GM20431 (cell line): ENCODE data around the gene DOLK.
"Not testable (repeated sequence)": the region's sequence is repeated elsewhere in the genome, so short reads cannot be mapped to it uniquely, and the experiment has no call there.

Experiments used
- in situ Hi-C: fragments of 300-500 bp; cut with MseI, MboI; formaldehyde crosslinking; loops from one replicate; pipeline ENCODE4 v1.15.0; 2020; ENCODE audit warnings: low sequenced_read_pairs; ENCODE audit not compliant: unreplicated experiment

The DOLK gene

DNA sequence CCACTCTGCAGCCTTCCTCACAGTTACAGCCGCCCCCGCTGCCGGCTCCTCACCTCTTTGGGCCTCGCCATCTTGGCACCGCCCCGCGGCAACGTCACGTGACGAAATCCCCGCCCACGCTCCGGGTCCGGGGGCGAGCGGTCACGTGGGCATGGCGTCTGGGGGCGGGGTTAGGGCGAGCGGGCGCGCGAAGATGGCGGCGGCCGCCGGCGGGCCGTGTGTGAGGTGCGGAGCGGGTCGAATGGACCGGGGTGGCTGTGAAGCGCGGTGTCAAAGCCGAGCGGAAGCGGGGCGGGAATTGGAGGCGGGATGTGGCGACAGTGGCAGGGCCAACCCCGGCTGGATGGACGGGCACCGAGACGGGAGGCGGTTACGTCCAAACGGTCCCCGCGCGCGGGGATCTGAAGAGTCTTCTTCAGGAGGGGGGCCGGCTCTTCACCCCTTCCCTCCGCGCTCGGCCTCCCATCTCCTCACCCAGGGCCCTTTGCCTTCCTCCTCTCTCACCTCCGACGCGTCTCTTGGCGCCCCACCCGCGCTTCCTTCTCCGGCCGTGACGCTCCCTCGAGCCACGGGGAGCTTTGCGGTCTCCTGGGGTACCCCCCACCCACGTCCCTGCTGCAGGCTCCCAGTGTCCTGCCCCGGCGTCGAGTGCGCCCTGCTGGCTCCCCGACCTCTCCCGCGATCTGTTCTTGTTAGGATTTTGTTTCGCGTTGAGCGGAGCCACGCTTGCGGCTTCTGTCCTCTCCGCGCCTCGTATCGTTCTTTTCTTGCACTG lies at the start of gene DOLK, which contains the start of gene NUP188:
TSS of gene DOLK (minus strand) at position 77 of the 775 bp plus-strand sequence. CDS start 300 bp downstream, outside the sequence.
TSS of gene NUP188 (plus strand) at position 173 of the 775 bp plus-strand sequence. CDS start at position 194, 21 bp downstream.
- in situ Hi-C loops = no loop called here

DNA sequence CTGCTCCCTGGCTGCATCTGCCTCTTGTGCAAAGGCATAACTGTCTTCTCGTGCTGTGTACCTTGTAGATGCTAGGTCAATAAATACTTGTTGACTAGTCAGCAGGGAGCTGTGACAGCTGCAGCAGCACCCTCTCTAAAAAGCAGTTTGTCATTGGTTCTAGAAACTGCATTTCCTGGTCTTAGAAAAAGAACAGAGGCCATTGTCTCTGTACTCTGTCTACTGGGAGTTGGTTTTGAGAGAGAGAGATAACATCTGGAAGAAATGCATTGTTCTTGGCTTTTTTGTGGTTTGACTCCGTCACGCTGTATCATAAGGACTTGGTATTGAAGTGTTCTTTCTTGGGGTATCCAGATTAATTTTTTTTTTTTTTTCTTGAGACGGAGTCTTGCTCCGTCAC lies 48.4 kb upstream of the DOLK start:
- in situ Hi-C loops = no loop called here

GRCh38 chr9:128992995-128993394 lies 45.6 kb upstream of the DOLK start:
- in situ Hi-C loops = no loop called here

- in situ Hi-C loops = no loop called here
Observed at GRCh38 chr9:128987805-128988204, 40.4 kb upstream of the DOLK start.

DNA sequence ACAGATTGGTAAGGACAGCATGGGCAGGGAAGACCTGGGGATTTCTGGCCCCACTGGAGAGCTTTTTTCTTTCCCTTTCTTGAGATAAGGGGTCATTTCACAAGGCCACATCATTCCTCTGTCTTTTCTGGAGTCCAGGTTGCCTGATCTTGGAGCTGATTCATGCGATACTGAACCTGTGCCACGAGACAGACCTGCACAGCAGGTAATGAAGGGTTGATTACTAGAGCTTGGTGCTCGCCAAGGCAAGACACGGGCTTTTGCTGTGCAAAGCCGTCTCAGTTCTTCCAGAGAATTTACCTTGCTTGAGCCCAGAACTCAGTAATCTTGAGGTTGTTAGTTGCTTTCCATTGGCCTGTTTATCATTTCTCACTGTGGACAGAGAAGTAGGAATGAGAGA lies 39.3 kb upstream of the DOLK start:
- in situ Hi-C loops = no loop called here

GRCh38 chr9:128983536-128983935 lies 36.1 kb upstream of the DOLK start:
- in situ Hi-C loops = no loop called here

DNA sequence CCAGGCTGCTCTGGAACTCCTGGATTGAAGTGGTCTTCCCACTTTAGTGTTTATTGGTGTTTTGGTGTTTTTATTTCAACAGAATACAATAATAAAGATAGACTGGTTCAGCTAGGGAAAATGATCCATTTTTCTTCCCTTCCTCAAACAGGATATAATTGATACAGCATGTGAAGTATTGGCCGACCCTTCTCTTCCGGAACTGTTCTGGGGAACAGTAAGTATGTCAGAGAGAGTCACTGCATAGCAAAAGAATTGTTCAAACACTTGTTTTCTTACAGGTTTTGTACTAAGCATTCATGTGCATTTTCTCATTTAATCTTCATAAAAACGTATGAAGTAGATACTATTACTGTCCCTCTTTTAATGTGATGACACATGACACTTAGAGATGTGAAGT lies 31.7 kb upstream of the DOLK start:
- in situ Hi-C loops = no loop called here

GRCh38 chr9:128972956-128973355 lies 25.6 kb upstream of the DOLK start:
- in situ Hi-C loops = no loop called here

DNA sequence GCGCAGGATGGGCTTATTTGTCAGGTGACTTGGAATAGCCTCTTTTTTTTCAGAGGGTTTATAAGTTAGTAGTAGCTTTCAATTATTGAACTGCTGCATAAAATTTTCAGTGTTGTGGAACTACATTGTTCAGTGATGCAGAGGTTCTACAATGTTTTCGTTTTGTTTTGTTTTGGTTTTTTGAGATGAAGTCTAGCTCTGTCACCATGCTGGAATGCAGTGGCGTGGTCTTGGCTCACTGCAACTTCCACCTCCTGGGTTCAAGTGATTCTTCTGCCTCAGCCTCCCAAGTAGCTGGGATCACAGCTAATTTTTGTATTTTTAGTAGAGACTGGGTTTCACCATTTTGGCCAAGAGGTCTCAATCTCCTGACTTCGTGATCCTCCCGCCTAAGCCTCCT lies 22.1 kb upstream of the DOLK start:
- in situ Hi-C loops = no loop called here

GRCh38 chr9:128961403-128961802 lies 14.0 kb upstream of the DOLK start:
- in situ Hi-C loops = not testable (repeated sequence)

- in situ Hi-C loops = no loop called here
Observed at GRCh38 chr9:128947277-128947526, 201 bp downstream of the DOLK start.

- in situ Hi-C loops = no loop called here
Observed at GRCh38 chr9:128946571-128947276, 679 bp downstream of the DOLK start.

DNA sequence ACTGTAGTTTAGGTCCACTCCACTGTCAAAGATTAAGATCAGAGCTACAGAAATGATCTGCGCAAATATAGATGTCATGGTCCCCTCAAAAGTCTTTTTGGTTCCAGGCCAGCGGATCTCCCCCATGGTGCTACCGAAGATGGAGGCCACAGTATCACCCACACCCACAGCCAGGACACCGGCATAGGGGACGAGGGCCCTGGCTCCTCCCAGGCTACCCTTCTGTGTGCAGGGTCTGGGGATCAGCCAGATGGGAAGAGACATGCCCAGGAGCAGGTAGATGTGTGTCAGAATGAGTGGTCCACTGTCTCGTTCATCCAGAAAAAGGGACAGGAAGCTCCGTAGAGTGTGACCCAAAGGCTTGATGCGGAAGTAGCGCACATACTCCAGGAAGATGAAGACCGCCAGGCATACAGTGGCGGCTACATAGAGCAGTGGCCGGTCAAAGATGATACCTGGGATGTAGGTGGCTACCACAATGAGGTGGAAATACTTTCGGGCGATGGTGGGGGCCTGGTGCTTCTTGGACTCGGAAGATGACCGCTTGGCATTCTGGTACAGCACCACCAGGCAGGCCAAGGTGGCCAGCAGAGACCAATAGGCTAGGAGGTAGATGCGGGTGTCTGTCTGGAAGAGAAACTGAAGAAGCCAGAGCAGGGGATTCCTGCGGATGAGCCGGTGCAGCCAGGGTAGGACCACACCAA lies 1.5 kb downstream of the DOLK start:
- in situ Hi-C loops = no loop called here

DNA sequence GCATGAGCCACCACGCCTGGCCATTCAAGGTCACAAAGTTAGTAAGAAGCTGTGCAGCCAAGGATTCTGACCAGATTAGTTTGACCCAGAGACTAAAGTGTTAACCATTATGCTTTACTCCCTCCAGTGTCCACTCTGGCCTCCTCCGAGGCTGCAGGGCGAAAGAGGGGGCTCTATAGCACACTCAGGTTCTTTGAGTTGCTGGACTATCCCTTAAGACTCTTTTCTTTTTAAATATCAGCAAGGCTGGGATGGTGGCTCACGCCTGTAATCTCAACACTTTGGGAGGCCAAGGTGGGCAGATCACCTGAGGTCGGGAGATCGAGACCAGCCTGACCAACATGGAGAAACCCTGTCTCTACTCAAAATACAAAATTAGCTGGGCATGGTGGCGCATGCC lies 2.4 kb downstream of the DOLK start:
- in situ Hi-C loops = not testable (repeated sequence)

GRCh38 chr9:128943832-128944620 lies 3.4 kb downstream of the DOLK start:
- in situ Hi-C loops = no loop called here

- in situ Hi-C loops = no loop called here
Observed at GRCh38 chr9:128940946-128941755, 6.3 kb downstream of the DOLK start.

DNA sequence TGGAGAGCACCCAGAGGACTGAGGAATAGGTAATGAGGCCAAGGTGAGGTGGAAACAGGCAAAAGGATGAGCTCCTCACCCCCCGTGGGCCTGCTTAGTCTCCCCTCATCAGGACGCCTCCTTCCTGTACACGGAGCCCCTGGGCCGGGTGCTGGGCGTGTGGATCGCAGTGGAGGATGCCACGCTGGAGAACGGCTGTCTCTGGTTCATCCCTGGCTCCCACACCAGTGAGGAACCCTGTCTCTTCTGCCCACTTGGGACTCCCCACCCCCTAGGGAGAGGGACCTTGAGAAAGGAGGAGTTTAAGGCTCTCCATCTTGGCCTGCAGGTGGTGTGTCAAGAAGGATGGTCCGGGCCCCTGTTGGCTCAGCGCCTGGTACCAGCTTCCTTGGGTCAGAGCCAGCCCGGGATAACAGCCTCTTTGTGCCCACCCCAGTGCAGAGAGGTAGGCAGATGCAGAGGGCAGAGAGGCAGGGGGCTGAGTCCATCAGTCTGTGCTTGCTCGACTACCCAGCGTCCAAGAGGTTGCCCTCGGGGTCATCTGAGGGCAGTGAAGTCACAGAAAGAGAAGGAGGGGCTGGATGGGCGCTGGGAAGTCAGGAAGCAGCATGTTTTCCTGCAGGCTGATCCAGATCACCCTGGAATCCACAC lies 7.0 kb downstream of the DOLK start:
- in situ Hi-C loops = no loop called here

DNA sequence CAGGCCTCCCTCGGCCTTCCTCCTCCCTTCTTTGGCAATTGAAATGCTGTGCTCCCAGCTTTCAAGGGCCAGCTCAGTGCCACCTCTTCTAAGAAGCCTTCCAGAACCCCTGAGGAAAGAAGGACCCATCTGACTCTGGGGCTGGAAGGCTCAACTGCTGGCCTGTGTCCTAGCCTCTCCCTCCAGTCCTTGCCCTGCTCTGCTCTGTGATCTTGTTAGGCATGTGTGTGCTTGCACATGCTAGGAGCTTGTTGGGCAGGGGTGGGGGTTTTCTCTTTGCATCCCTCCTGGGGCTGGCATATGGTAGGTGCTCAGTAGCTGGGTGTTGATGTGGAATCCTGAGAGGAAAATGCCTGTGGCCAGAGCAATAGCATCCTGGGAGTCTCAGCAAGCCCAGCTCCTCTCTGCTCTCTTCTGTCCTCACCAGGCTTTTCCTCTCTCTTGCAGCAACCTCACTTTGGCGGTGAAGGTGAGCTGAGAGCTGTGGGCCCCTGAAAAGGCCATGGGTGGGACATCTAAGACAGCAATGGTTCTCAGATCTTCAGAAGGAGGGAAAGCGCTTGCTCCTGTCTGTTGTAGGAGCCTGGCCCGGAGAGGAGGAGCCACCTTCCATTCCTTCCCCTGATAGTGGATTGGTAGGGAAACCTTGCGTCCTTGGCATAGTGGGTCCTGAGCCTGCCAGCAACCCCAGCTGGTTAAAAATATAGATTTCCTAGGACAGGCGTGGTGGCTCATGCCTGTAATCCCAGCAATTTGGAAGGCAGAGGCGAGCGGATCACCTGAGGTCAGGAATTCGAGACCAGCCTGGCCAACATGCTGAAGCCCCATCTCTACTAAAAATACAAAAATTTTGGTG lies 9.9 kb downstream of the DOLK start:
- in situ Hi-C loops = no loop called here
